H1 (cell line): ENCODE results near the gene ZNF831. TPM values are rescaled to one million over a fixed set of nuclear protein-coding genes. Genes with fewer than 3 reads are reported as not detected.

Source experiments
- CTCF ChIA-PET: fragments of 300-600 bp; sonication (Branson Sonifier 250); formaldehyde crosslinking; loops from one replicate; lab custom pipeline; 2021; ENCODE audit not compliant: partially characterized antibody; lab: Charles Lee
- POLR2A ChIA-PET: fragments of 300-600 bp; sonication (Branson Sonifier 250); formaldehyde crosslinking; loops from one replicate; lab custom pipeline; 2021; ENCODE audit warnings: inconsistent platforms; ENCODE audit not compliant: partially characterized antibody; lab: Charles Lee
- DNase-seq, 2 experiments: peaks; one replicate each; pipeline versions ENCODE4 v3.0.0 to v3.0.0-alpha.2; 2010 to 2022; ENCODE audit warnings: low spot score in 2 of 2, low read depth in 1 of 2, mixed read lengths in 1 of 2
- FAIRE-seq: peaks from 2 replicates; lab custom pipeline; 2011; peaks lifted over from hg19 to GRCh38; lab: Jason Lieb, UNC
- H2AFZ ChIP-seq: 2 replicates; pipeline ENCODE4 v1.8.1; 2012; ENCODE audit warnings: low read length, inconsistent platforms
- H2AK5ac ChIP-seq: 2 replicates; pipeline ENCODE4 v1.6.1; 2013; ENCODE audit warnings: low read depth, low read length
- H2BK120ac ChIP-seq: replicated peaks from 2 replicates; pipeline ENCODE3; 2013; ENCODE audit warnings: low read depth, low read length, inconsistent platforms
- H2BK12ac ChIP-seq: 2 replicates; pipeline ENCODE4 v1.6.1; 2013; ENCODE audit warnings: low read depth, low read length
- H2BK15ac ChIP-seq: 2 replicates; pipeline ENCODE4 v1.6.1; 2013; ENCODE audit warnings: low read length
- H2BK20ac ChIP-seq: 2 replicates; pipeline ENCODE4 v1.6.1; 2013; ENCODE audit warnings: low read length
- H2BK5ac ChIP-seq: 2 replicates; pipeline ENCODE4 v1.6.1; 2013; ENCODE audit warnings: low read depth, low read length
- H3K14ac ChIP-seq: 2 replicates; pipeline ENCODE4 v1.6.1; 2013; ENCODE audit warnings: inconsistent platforms; ENCODE audit not compliant: insufficient read length
- H3K18ac ChIP-seq: 2 replicates; pipeline ENCODE4 v1.6.1; 2013; ENCODE audit warnings: low read length; ENCODE audit errors: extremely low read depth
- H3K23ac ChIP-seq: 2 replicates; pipeline ENCODE4 v1.6.1; 2013; ENCODE audit warnings: inconsistent platforms; ENCODE audit not compliant: insufficient read length
- H3K23me2 ChIP-seq: 2 replicates; pipeline ENCODE4 v1.6.1; 2013; ENCODE audit warnings: low read depth, low read length
- H3K27ac ChIP-seq: 2 replicates; pipeline ENCODE4 v1.6.1; 2011; ENCODE audit warnings: low read depth, low read length, inconsistent platforms
- H3K27me3 ChIP-seq, 4 experiments: replicated peaks in 1 of 4; 1 replicate in 1 of 4; 2 replicates in 3 of 4; pipeline versions ENCODE4 v1.6.1 to v1.8.1; 2011 to 2013; ENCODE audit warnings: low read length in 3 of 4, mild to moderate bottlenecking in 3 of 4, inconsistent platforms in 2 of 4, mixed read lengths in 2 of 4, moderate library complexity in 1 of 4; ENCODE audit not compliant: control insufficient read depth in 3 of 4, insufficient read depth in 3 of 4; ENCODE audit errors: extremely low read depth in 1 of 4
- H3K36me3 ChIP-seq, 4 experiments: 2 replicates each; pipeline versions ENCODE4 v1.6.1 to v1.8.1; 2011 to 2013; ENCODE audit warnings: mild to moderate bottlenecking in 4 of 4, low read length in 3 of 4, moderate library complexity in 2 of 4, control low read depth in 1 of 4, inconsistent platforms in 1 of 4; ENCODE audit not compliant: insufficient read depth in 4 of 4, control insufficient read depth in 2 of 4
- H3K4ac ChIP-seq: replicated peaks from 2 replicates; pipeline ENCODE3; 2013; ENCODE audit warnings: low read length, low read depth, mixed read lengths, inconsistent platforms; ENCODE audit not compliant: insufficient read length
- H3K4me1 ChIP-seq, 4 experiments: replicated peaks in 1 of 4; 1 replicate in 1 of 4; 2 replicates in 3 of 4; pipeline versions ENCODE4 v1.6.1 to v1.8.1; 2011 to 2013; ENCODE audit warnings: low read length in 3 of 4, inconsistent platforms in 2 of 4, mixed read lengths in 1 of 4; ENCODE audit not compliant: insufficient read depth in 4 of 4, control insufficient read depth in 3 of 4
- H3K4me2 ChIP-seq, 2 experiments: 2 replicates each; pipeline versions ENCODE4 v1.6.1 to v1.8.1; 2011 to 2013; ENCODE audit warnings: low read depth in 2 of 2, low read length in 2 of 2, control low read depth in 1 of 2, inconsistent platforms in 1 of 2, mild to moderate bottlenecking in 1 of 2; ENCODE audit not compliant: insufficient read depth in 1 of 2
- H3K4me3 ChIP-seq, 4 experiments: fragments of 200-600, 300-600 bp in 1 of 4; sonication (generic), shearing (Covaris generic), sonication (Bioruptor Twin) in 1 of 4; 2 replicates each; pipeline versions ENCODE4 v1.5.1 to v1.8.1; 2011 to 2016; ENCODE audit warnings: low read length in 4 of 4, low read depth in 3 of 4, control low read depth in 2 of 4, inconsistent platforms in 2 of 4, mild to moderate bottlenecking in 2 of 4, mixed read lengths in 1 of 4, moderate library complexity in 1 of 4; ENCODE audit not compliant: insufficient read depth in 2 of 4; ENCODE audit errors: extremely low read depth in 1 of 4
- H3K56ac ChIP-seq: replicated peaks from 2 replicates; pipeline ENCODE3; 2013; ENCODE audit warnings: low read depth, mild to moderate bottlenecking, mixed read lengths, low read length, inconsistent platforms; ENCODE audit not compliant: insufficient read length
- H3K79me1 ChIP-seq: 2 replicates; pipeline ENCODE4 v1.6.1; 2013; ENCODE audit warnings: low read depth, low read length, control low read depth
- H3K79me2 ChIP-seq, 2 experiments: 2 replicates each; pipeline versions ENCODE4 v1.6.1 to v1.8.1; 2012 to 2013; ENCODE audit warnings: low read length in 2 of 2, mild to moderate bottlenecking in 2 of 2, inconsistent platforms in 1 of 2; ENCODE audit not compliant: insufficient read depth in 2 of 2, control insufficient read depth in 1 of 2
- H3K9ac ChIP-seq, 4 experiments: replicated peaks in 1 of 4; 1 replicate in 1 of 4; 2 replicates in 3 of 4; pipeline versions ENCODE4 v1.6.1 to v1.8.1; 2011 to 2013; ENCODE audit warnings: low read depth in 3 of 4, low read length in 3 of 4, control low read depth in 2 of 4, mild to moderate bottlenecking in 2 of 4, moderate library complexity in 2 of 4, inconsistent platforms in 1 of 4; ENCODE audit errors: extremely low read depth in 1 of 4
- H3K9me3 ChIP-seq, 2 experiments: 2 replicates each; pipeline versions ENCODE4 v1.6.1 to v1.8.1; 2012 to 2013; ENCODE audit warnings: mild to moderate bottlenecking in 2 of 2, moderate library complexity in 2 of 2, control low read depth in 1 of 2, inconsistent platforms in 1 of 2, low read depth in 1 of 2, low read length in 1 of 2, mixed read lengths in 1 of 2; ENCODE audit not compliant: insufficient read depth in 2 of 2
- H4K20me1 ChIP-seq, 2 experiments: replicated peaks in 1 of 2; 2 replicates each; pipeline versions ENCODE3 to v1.8.1; 2011 to 2013; ENCODE audit warnings: inconsistent platforms in 2 of 2, low read length in 2 of 2, mild to moderate bottlenecking in 1 of 2; ENCODE audit not compliant: insufficient read depth in 2 of 2, control insufficient read depth in 1 of 2
- H4K5ac ChIP-seq: 2 replicates; pipeline ENCODE4 v1.6.1; 2013; ENCODE audit warnings: low read length, low read depth, mixed read lengths, inconsistent platforms; ENCODE audit not compliant: insufficient read length
- H4K8ac ChIP-seq: 2 replicates; pipeline ENCODE4 v1.8.0; 2013; ENCODE audit warnings: mild to moderate bottlenecking, moderate library complexity, low read length, inconsistent platforms; ENCODE audit not compliant: insufficient read depth; ENCODE audit errors: extremely low read depth
- H4K91ac ChIP-seq: replicated peaks from 2 replicates; pipeline ENCODE3; 2013; ENCODE audit warnings: low read length, mixed read lengths, inconsistent platforms; ENCODE audit not compliant: insufficient read length
- ASH2L ChIP-seq: fragments of 200-600, 300-600 bp; sonication (generic); IDR thresholded peaks from one replicate; pipeline ENCODE4 v1.7.1; 2017; ENCODE audit warnings: low read length
- TAF7 ChIP-seq: optimal IDR thresholded peaks from 2 replicates; pipeline ENCODE3; 2011; ENCODE audit warnings: low read depth, mild to moderate bottlenecking, inconsistent platforms, low read length, moderate library complexity, borderline replicate concordance
- WGBS, 2 experiments: shearing (Covaris generic) in 1 of 2; methylation state at CpG; one replicate each; pipeline versions ENCODE4 v1.1.6 to v1.1.7; 2013 to 2015; ENCODE audit warnings: low lambda C conversion rate in 2 of 2, mixed read lengths in 2 of 2, inconsistent platforms in 1 of 2, low coverage in 1 of 2, missing lambda C conversion rate in 1 of 2; ENCODE audit not compliant: insufficient replicate concordance in 2 of 2, insufficient coverage in 1 of 2, insufficient read length in 1 of 2; ENCODE audit errors: extremely low coverage in 1 of 2, missing lambda C conversion rate in 1 of 2; 5-methylcytosine and 5-hydroxymethylcytosine counted together
- polyA plus RNA-seq, 7 experiments: library from polyadenylated mRNA; depleted of rRNA in 3 of 7; stranded (reverse) in 5 of 7; unstranded in 2 of 7; fragments of >200 nt in 5 of 7; fragments of 200-250 nt in 2 of 7; gene quantifications; 1 replicate in 5 of 7; 2 replicates in 1 of 7; 4 replicates in 1 of 7; pipeline versions ENCODE4 v1.2.1 to v1.2.3, GENCODE V29; 2011 to 2013; ENCODE audit warnings: missing spikeins in 2 of 7, mixed read lengths in 2 of 7
- total RNA-seq: library from RNA; stranded (reverse); fragmentation: NEBNext Ultra II Directional; extraction: Animal tissue kit (Norgen Biotek cat#: 25700); gene quantifications from 2 replicates; pipeline ENCODE4 v1.2.1, GENCODE V29; 2021

The ZNF831 gene
- total and polyA plus RNA-seq, 2 of the 8 experiments (the other 6 are each of a cell fraction or from before 2014, with no cell fraction given): not detected

DNA sequence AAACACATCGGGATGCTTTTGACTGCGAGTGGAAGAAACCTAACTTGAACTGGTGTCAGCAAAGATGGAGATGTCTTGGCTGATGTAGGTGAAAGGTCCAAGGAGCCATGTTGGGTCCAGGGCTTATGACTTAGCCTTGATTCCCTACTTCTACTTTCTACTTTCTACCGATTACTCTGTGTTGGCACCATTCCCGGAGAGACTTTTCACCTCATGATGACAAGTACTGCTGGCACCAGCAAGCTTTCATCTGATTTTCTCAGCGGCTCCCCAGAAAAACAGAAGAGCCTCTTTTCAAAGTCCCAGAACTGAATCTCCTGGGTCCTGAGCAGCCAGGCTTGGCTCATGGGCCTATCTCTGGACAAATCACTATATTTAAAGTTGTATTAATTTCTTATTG lies 131.9 kb downstream of the ZNF831 start:
- H3K23me2 ChIP-seq: peaks cover 3% of the 10 kb centered on the region; the same call in 1 of the 2 replicates

More for the DNA sequence above, 131.9 kb downstream of the ZNF831 start:
- H3K79me2 ChIP-seq: no peaks in the 10 kb centered on the region
- H3K56ac ChIP-seq: no peak overlapping the region
- H4K5ac ChIP-seq: no peak overlapping the region
- no peak overlapping the region for H3K23ac ChIP-seq
- 75% methylated on average over 5 of the region's 5 CpGs; no CpG with 5 or more reads in 1 of the 2 experiments for WGBS, 2 experiments
- H2BK5ac ChIP-seq: no peak overlapping the region
- TF ChIP-seq TAF7 (no peak), ASH2L (no peak)
- no peaks in the 10 kb centered on the region for H3K36me3 ChIP-seq
- DNase-seq (no peak), FAIRE-seq (no peak)
- H4K8ac ChIP-seq: no peak overlapping the region
- no peak overlapping the region for H2BK20ac ChIP-seq
- POLR2A ChIA-PET: no interaction called here
- no peak overlapping the region for H3K4me3 ChIP-seq
- no peak overlapping the region for H2AK5ac ChIP-seq
- H2BK12ac ChIP-seq: no peak overlapping the region
- H3K9me3 ChIP-seq: no peaks in the 10 kb centered on the region
- no peak overlapping the region for H3K27ac ChIP-seq
- H2BK15ac ChIP-seq: no peak overlapping the region
- no peak overlapping the region for H3K4ac ChIP-seq
- H4K91ac ChIP-seq: no peak overlapping the region
- H2BK120ac ChIP-seq: no peak overlapping the region
- no peaks in the 10 kb centered on the region for H3K79me1 ChIP-seq
- H3K4me2 ChIP-seq: no peak overlapping the region
- H3K18ac ChIP-seq: no peak overlapping the region
- CTCF ChIA-PET: no interaction called here
- H2AFZ ChIP-seq: no peak overlapping the region
- peaks cover 10 to 23% (median 21%) of the 10 kb centered on the region in 4 experiments for H3K27me3 ChIP-seq
- peaks cover 0 to 4% of the 10 kb centered on the region in 2 experiments for H4K20me1 ChIP-seq
- no peaks in the 10 kb centered on the region; a peak in 1 of 7 replicates for H3K4me1 ChIP-seq
- H3K14ac ChIP-seq: no peak overlapping the region
- no peak overlapping the region for H3K9ac ChIP-seq
